ENCODE data around the gene DAGLB.
"Not testable (repeated sequence)": the region's sequence is repeated elsewhere in the genome, so short reads cannot be mapped to it uniquely, and the experiment has no call there.

DAGLB gene

DNA sequence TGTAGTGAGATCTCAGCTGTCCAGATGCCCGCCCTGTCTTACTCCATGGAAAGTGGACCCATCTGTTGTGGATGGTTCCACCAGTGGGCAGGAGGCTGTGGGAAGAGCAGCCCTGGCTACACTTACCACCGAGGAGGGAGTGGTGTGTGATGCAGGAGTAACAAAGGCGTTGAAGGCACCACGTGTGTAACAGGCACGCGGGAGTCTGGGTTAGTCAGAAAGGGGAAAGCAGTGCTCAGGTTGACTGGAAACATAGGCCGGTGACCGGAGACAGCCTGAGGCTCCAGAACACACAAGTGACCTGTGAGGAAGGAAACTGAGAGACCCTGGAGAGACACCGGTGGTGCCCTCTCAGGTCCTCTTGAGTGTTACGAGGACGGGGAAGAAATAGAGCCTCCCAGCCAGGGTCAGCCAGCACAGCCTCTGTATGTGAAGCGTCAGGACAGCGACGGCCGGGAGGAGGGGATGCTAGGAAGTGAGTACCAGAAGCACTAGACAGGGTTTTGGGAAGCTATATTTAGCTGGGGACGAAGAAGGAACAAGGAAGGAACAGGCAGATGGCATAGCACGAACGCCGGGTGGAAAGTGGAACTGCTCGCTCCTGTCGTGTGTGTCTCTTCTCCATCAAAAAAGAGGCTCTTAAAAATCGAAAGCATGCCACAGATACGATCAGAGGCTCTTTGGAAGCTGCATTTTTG is 51.7 kb downstream of the DAGLB start:
- peak; percentile 56 for DNase-seq

DNA sequence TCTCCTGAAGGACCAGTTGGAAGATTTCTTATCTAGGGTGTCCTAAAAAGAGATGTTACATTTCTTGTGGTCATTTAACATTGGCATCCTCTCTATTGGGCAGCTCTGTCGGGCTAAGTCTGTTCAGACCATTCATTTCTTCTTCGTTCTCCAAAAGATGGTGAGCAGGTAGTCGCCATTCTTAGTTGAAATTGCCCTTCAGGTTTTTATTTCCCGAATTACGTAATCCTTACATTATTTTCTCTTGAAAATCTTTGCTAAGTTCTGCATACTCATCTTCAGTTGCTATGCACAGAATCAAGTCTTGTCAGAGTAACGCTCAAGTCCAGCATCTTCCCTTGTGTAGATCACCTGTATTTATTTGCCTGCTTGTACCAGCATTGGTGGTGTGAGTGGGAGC is 53.6 kb downstream of the DAGLB start:
- DNase-seq = no peak

DNA sequence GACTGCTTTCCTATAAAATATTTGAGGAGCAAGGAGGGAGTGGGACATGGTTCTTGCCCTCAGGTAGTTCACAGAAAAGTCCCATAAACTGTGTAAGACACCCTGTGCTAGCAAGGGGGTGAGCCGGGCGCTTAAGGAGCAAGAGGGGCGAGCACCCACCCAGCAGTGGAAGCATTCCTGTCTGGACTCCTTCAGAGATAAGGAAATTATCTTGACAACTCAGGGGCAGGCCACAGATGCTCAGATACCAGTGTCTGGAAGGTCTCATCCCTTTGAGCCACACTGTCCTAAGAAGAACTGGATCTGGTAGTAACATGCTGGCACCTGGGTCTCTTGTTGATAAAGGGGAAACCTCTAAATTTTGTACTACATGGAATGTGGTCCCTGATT is 54.1 kb downstream of the DAGLB start:
- DNase-seq = peak; percentile 69

DNA sequence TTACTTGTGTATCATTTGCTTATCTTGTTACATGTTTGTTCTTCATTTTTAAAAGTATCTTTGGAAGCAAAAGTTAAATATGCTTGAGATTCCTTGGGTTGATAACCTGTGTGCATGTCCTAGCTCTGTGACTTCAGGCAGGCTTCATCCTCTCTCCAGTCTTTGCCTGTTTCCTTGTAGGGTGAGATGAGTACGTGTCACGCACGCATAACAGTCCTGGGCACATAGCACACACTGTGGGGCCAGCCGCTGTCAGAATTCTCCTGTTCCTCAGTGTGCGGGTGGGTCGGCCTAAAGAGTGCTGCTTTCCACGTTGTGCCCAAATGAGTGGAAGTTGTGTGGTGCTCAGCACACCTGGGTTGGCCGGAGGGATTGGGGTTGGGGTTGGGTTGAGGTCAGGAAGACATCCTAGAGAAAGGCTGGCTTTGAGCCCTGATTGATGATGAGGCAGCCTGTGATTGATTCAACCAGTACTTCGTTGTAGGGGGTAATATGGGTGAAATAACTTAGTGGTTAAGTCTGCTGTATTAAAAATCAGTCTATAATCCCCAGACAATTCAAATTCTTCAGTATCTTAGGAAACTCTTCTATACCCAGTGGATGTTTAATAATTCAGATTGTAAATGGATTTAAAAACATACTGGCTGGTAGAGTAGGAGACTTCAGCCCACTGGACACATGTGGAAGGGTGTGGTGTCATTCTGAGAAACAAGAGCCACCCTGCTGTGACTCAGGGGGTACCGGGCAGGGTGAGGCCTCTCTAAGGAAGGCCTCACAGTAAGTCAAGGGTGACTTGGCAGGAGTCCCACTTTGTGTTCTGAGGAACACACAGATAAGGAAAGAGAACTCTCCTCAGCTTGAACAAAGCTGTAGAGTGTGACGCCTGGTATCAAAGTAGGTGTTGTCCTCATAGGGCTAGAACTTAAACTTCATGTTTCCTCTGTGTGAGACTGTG is 54.8 kb downstream of the DAGLB start:
- DNase-seq = peak; percentile 98

DNA sequence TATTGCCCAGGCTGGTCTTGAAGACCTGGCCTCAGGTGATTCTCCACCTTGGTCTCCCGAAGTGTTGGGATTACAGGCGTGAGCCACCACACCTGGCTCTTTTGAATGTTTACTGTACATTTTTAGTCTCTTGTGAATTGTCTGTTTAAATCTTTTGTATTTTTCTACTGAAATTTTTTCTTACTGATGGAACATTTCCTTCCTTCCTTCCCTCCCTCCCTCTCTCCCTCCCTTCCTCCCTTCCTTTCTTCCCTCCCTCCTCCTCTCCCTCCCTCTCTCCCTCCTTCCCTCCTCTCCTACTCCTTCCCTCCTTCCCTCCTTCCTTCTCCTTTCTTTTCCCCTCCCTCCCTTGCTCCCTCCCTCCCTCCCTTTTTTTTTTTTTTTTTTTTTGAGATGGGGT is 58.0 kb downstream of the DAGLB start:
- no peak for DNase-seq

DNA sequence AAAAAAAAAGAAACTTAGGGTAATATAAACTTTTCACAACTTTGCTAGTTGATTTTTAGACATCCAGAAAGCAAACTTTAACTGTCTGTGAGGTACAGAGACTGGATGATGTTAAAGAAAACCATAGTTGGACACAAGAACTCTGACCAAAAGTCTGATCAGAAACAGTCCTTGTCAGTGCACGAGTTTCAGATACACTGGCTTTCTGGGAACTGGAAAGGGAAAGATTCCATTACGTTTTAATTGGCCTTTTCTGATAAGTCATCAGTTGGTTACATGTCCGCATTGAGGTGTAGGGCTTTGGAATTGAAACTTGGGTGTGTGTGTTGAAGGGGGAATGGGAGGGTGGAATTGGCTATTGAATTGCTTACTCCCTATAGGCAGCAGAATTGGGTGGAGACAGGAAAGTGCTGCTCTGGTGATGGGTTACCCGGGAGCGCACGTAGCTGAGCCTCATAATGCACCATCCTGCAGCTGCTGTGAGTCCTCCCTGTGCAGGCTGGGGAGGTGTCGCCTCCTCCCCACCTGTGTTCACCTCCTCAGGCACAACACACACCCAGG is 59.9 kb downstream of the DAGLB start:
- DNase-seq = no peak

DNA sequence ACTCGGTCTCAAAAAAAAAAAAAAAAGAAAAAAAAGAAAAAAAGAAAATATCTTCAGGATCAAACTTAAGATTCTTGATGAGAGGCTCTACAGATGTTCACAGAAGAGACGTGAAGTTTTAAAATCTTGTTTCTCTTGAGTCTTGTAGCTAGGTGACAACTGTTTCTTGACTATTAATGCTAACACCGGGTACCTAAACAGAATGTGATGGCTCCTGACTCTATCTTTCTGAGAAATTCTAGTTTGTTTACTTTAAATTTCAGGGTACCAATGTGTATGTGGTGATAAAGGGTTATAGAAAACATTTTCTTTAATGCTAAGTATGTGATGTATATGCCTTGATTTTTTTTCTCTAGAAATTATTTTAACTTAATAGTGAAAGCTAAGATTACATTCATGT is 61.0 kb downstream of the DAGLB start:
- no peak for DNase-seq

DNA sequence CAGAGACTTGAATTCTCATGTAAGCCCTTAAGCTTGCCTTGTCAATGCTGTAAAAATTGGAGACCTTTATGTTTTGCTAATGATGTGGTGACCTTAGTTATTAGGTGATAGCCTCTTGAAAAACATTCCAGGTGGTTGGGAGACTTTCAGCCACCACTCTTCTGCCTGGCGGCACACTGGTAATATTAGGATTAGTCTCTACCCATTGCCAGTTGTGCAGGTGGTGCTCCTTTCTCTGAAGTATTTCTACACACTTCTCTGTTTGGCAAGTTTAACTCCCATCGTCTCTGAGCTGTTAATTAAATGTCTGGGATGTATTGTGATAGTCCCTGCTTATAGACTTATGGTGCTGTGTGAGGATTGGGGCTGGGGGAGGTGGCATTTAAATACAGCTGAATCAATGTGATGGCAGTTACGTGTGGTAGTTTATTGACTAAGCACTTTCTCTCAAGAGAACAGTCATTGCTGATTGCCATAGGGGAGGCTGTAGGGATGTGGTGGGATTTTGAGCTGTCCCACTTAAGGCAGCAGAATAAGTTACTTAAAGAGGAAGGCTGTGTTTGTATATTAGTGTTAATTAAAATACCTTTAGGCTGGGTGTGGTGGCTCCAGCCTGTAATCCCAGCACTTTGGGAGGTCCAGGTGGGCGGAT is 61.7 kb downstream of the DAGLB start:
- no peak for DNase-seq

DNA sequence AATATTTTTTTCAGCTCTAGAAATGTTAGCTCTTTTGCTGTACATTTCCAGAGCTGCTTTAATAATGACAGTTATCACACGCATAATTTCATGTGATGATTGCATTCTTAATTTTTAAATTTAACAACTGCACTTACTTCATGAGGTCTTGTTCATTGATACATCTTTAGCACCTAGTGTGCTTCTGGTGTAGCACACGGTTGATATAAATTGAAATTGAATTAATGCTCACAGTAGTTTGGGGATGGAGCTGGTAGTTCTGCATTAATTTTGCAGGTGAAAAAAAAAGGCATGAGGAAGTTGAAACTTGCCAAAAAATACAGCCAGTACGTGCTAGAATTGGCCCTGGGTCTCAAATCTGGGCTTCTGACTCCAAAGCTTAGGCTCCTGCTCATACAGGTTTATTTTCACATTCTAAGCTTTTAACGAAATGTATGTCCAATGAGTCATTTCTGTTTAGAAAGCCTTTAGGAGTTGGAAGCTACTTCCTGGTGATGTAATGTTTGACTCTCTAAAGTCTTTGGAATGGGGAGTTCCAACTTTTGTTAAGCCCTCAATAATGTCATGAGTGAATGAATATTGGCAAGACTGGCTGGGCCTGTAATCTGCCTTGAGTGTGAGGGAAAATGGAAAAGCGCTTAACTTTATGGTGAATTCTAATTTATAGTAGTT is 62.5 kb downstream of the DAGLB start:
- no peak for DNase-seq

DNA sequence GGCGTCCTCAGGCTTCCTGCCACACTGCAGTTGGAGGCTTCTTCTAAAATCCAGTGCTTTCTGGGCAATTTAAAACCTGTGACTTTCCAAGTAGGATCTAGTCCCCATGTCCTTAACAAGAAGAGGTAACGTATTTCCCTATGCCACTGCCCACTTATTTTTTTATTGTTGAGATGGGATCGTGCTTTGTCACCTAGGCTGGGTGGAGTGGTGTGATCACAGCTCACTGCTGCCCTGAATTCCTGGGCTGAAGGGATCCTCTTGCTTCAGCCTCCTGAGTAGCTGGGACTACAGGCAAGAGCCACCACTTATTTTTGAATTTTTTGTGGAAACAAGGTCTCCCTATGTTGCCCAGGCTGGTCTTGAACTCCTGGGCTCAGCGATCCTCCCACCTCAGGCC is 63.4 kb downstream of the DAGLB start:
- DNase-seq = no peak

DNA sequence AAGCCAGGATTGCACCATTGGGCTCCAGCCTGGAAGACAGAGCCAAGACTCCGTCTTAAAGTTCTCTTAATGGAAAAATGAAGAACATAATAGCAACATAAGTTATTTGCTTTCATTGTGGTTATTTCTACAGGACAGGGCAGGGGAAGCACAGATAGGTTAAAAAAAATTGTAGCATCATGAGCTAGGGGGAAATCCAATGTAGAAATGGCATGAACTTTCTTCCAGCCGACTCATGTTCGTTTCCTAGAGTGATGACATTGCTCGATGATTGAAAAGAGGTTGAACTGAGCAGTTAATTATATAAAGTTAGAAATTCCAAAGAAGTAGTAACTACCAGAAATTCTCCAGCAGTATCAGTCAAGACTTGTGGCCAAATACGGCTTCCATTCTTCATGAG is 64.9 kb downstream of the DAGLB start:
- peak; percentile 34 for DNase-seq

DNA sequence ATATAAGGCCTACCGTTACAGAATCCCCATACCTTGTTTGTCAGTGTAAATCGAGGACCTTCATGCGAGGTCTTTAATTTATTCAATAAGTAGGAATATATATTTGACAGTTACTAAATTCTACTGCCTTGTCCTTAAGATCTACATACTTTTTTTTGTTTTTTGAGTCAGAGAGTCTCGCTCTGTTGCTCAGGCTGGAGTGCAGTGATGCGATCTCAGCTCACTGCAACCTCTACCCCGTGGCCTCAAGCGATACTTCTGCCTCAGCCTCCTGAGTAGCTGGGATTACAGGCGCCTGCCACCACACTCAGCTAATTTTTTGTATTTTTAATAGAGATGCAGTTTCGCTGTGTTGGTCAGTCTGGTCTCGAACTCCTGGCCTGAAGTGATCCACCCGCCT is 65.9 kb downstream of the DAGLB start:
- not testable (repeated sequence) for DNase-seq

DNA sequence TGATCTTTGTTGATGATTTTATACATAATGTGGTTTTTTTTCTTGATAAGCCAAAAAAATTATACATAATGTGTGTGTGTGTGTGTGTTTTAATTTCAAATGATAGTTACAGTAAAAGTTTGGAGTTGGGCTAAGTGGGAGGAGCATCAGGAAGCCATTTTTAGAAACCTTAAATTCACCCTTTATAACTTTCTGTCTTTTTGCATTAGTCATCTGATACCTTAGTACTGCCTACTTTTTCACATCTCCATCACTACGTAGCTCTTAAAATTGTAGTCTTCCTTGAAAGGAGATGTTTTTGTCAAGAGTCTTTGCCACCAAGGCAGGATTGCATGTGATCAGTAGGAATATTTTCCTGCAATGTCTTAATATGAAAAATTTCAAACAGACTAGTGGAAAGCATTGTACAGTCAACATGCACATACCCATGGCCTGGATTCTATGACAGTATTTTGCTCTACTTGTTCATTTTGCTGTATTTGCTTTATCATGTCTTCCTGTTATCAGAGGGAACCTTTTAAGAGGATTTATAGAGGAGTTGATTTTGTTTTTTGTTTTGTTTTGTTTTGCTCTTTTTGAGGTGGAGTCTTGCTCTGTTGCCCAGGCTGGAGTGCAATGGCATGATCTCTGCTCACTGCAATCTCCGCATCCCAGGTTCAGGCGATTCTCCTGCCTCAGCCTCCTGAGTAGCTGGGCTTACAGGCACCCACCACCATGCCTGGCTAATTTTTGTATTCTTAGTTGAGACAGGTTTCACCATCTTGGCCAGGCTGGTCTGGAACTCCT is 67.3 kb downstream of the DAGLB start:
- no peak for DNase-seq

DNA sequence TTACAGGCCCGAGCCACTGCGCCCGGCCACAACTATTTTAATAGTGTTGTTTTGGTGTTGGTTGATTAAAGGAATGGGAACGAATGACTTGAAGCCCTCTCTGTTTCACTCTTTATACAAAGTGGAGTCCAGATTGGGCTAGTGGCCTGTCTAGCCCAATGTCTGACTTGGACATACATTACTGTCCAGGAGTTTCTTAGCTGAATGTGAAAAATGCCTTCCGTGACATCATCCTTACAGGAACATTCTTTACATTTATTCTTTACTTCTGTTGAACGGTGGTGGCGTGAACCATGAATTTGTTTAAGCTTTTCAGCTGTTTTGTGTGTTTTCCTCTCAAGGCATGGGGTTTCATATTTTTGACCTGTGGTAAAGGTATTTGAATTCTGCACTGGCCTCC is 67.9 kb downstream of the DAGLB start:
- no peak for DNase-seq

DNA sequence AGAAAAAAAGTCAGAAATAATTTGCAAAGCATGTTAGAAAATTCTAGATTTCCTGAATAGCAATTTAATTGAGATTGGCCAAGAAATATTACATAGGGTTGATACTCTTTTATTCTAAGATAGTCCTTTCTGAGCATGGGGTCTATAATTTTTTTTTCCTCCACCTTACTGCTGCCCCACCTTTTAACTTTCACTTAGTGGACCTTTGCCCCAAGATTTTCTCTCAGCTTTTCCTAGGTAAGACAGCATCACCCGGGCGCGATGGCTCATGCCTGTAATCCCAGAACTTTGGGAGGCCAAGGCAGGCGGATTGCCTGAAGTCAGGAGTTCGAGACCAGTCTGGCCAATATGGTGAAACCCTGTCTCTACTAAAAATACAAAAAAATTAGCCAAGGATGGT is 69.2 kb downstream of the DAGLB start:
- not testable (repeated sequence) for DNase-seq

DNA sequence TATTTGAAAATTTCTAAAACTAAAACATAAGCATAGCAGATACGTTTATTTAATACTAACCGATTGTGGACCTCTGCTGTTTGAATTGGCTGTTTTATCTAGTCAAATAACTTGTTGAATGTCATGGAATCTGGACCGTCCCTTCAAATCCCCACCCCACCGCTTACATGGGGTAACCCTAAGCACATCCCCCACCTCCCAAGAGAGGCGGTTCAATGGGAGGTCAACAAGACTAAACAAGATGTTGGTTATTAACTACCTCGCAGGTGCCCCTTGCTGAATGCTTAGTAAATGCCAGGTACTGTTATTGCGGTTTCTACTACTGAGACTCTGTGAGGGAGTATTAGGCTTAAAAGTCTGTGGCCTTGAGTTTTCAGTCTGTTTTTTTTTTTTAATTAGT is 70.9 kb downstream of the DAGLB start:
- DNase-seq = no peak

DNA sequence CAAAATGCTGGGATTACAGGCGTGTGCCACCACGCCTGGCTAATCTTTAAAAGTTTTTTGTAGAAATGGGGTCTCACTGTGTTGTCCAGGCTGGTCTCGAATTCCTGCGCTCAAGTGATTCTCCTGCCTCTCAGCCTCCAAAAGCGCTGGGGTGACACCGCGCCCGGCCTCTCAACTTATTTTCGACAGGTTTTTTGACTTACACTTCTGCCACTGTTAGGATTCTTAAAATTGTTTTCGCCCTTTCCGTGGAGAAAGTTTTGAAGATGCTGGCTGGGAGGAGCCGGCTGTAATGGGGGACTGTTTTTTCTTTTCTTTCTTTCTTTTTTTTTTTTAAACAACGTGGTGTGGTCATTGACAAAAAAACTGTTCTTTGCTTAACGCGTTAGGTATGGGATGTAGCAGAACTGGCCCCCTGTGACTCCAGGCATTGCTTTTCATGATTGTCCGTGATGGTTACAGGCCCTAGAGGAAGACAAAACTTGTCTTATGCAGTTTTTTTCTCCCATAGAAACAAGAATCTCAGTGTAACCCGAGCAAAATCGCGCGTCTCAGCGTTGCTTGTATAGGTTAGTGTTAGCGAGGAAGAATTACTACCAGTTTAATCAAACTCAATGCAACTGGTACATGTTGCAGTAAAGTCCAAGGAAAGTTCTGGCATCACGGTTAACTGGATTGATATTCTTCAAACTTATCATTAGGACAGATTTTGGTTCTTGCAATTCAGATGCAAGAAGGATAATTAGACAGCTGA is 72.2 kb downstream of the DAGLB start:
- peak; percentile 56 for DNase-seq

DNA sequence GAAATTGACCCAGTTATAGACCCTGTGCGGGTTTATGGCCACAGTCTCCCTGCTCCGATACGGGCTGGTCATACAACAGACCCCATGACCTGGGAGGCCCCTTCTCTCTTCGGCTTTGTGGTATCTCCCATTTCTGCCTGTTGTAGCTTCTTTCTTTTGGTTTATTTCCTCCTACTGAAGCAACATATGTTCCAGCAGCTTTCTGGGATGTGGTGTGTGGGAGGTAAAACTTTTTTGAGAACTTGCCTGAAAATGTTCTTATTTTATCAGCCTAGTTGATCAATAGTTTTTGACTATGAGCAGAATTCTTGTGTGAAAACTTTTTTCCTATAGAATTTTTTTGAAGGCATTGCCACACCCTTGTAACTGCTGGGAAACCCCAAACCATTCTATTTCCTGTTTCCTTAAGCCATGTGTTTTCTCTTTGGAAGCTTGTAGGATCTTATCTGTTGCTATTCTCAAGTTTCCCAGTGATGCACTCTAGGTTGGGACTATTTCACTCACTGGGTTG is 80.0 kb downstream of the DAGLB start:
- DNase-seq = peak; percentile 19

DNA sequence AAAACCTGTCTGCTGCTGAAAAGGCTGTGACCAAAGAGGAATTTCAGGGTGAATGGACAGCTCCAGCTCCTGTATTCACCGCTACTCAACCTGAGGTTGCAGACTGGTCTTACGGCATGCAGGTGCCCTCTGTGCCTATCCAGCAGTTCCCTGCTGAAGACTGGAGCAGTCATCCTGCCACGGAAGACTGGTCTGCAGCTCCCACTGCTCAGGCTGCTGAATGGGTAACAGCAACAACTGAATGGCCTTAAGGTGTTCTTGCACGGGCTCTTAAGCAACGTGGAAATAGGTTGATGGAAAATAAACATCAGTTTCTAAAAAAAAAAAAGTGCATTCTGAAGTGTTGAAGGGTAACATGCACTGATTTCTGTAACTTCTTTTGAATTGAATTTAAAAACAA is 82.3 kb downstream of the DAGLB start:
- DNase-seq = no peak

DNA sequence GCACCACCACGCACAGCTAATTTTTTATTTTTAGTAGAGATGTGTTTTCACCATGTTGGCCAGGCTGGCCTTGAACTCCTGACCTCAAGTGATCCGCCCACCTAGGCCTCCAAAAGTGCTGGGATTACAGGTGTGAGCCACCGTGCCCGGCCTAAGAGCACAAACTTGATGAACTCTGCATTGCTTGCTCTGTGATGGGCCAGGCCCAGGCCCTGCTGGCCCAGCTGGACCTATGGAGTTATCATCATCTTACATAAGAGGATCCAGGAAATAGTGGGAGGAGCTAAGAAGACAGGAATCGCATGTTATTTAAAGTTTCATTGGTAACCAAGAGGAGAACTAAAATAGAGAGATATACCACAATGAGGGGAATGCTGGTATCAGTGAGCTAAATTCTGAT is 86.9 kb downstream of the DAGLB start:
- peak; percentile 77 for DNase-seq

DNA sequence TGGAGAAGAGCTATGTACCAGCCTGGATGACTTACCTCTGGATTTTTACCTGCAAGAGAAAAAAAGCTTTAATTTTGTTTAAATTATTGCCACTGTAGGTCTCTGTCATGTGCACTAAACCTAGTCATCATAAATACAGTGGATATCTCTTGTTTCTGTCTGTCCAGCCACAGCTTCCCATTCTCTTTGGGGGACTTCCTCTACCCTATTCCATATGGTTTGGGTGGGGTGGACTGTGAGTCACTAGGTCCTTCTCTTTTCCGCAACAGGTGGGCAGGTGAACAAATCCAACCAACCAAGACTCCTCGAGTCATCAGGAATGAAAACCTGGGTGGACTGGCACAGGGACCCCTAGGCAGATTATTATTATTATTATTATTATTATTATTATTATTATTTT is 88.0 kb downstream of the DAGLB start:
- DNase-seq = peak; percentile 59

Data from hematopoietic multipotent progenitor cell treated with erythropoietin and hydrocortisone succinate and interleukin-3 and kit ligand, for 4 days (in vitro differentiated cells).